Right atrium auricular region (tissue), 2 donors: ENCODE data around the gene CHST3. TPM values are rescaled to one million over a fixed set of nuclear protein-coding genes. Genes with fewer than 3 reads are reported as not detected.

Experiments used
- DNase-seq: peaks from one replicate; pipeline ENCODE4 v3.0.0-alpha.2; 2019; ENCODE audit warnings: low spot score
- H3K27ac ChIP-seq, 2 donors: fragments of 200-600 bp; sonication (generic); 1 replicate in 1 of 2; 2 replicates in 1 of 2; pipeline ENCODE4 v1.5.1; 2016 to 2019
- H3K27me3 ChIP-seq, 2 donors: fragments of 200-600 bp; sonication (generic); one replicate each; pipeline versions ENCODE4 v1.5.1 to v1.6.0; 2017 to 2019
- H3K36me3 ChIP-seq: fragments of 200-600 bp; sonication (generic); one replicate; pipeline ENCODE4 v1.5.1; 2016
- H3K4me1 ChIP-seq, 2 donors: fragments of 200-600 bp; sonication (generic); one replicate each; pipeline versions ENCODE4 v1.5.1 to v1.6.0; 2017 to 2019
- H3K4me3 ChIP-seq, 2 donors: fragments of 200-600 bp; sonication (generic); 1 replicate in 1 of 2; 2 replicates in 1 of 2; pipeline ENCODE4 v1.5.1; 2017 to 2019; ENCODE audit warnings: mild to moderate bottlenecking in 1 of 2, moderate library complexity in 1 of 2
- H3K9me3 ChIP-seq, 2 donors: fragments of 200-600 bp; sonication (generic); one replicate each; pipeline ENCODE4 v1.5.1; 2019
- CTCF ChIP-seq, 2 donors: fragments of 200-600 bp; sonication (generic); IDR thresholded peaks; one replicate each; pipeline ENCODE4 v1.5.1; 2019; ENCODE audit warnings: antibody characterized with exemption in 2 of 2
- total RNA-seq, 2 donors: library from RNA; depleted of rRNA; stranded (reverse); fragments of >200 nt; gene quantifications; one replicate each; pipeline ENCODE4 v1.1.0, GENCODE V29; 2016

The CHST3 gene
- total RNA-seq, 2 donors from 2014 or later: 21.3 to 45.4 TPM

- Histone ChIP-seq H3K4me1 (peaks cover 0 to 27% of the 10 kb centered on the region in 2 donors), H3K36me3 (no peaks in the 10 kb centered on the region), H3K9me3 (no peaks in the 10 kb centered on the region), H3K4me3 (no peak overlapping the region), H3K27me3 (no peaks in the 10 kb centered on the region), H3K27ac (no peak overlapping the region)
- TF ChIP-seq CTCF (IDR thresholded peaks at IDR 0.05): no peak
- no peak for DNase-seq
Observed at GRCh38 chr10:72061491-72061890, 97.3 kb downstream of the CHST3 start.

- Histone ChIP-seq H3K9me3 (no peaks in the 10 kb centered on the region), H3K4me3 (no peak overlapping the region), H3K4me1 (peaks cover 0 to 32% of the 10 kb centered on the region in 2 donors), H3K27me3 (no peaks in the 10 kb centered on the region), H3K36me3 (no peaks in the 10 kb centered on the region), H3K27ac (no peak overlapping the region)
- DNase-seq: no peak
- no peak for TF ChIP-seq CTCF (IDR thresholded peaks at IDR 0.05)
Observed at GRCh38 chr10:72061930-72062329, 97.7 kb downstream of the CHST3 start.

- H3K36me3 ChIP-seq: no peaks in the 10 kb centered on the region
- no peak for TF ChIP-seq CTCF (IDR thresholded peaks at IDR 0.05)
- H3K4me3 ChIP-seq: no peak overlapping the region
- DNase-seq: no peak
- peaks cover 0 to 32% of the 10 kb centered on the region in 2 donors for H3K4me1 ChIP-seq
- no peaks in the 10 kb centered on the region for H3K27me3 ChIP-seq
- H3K27ac ChIP-seq: no peak overlapping the region
- no peaks in the 10 kb centered on the region for H3K9me3 ChIP-seq
Observed at GRCh38 chr10:72062382-72062781, 98.2 kb downstream of the CHST3 start.

Other genes with a start within 250 kb of the CHST3 start
- 1 to 10 TPM in 1 of 2 donors, not detected in 1; 1.3 TPM for gene C10orf105, start 244.6 kb upstream of the CHST3 start, total RNA-seq
- 10 to 100 TPM; 36.1 to 56.0 TPM for gene VSIR, start 190.9 kb upstream of the CHST3 start, total RNA-seq
- gene PSAP, start 113.1 kb upstream of the CHST3 start, total RNA-seq: 1,000 to 10,000 TPM; 1,145 to 1,486 TPM
- 10 to 100 TPM; 19.3 to 19.8 TPM for gene SPOCK2, start 124.2 kb downstream of the CHST3 start, total RNA-seq